Upper lobe of left lung (tissue), 6 donors: ENCODE data around the gene OR6S1. TPM values are rescaled to one million over a fixed set of nuclear protein-coding genes. Genes with fewer than 3 reads are reported as not detected.

Source experiments
- ATAC-seq, 2 donors: fragments of 200-7000 bp; cut with Tn5 transposase; one replicate each; pipeline ENCODE4 v1.9.1; 2022; ENCODE audit warnings: mild to moderate bottlenecking in 2 of 2, moderate library complexity in 2 of 2; ENCODE audit not compliant: low FRiP score in 2 of 2
- DNase-seq, 2 donors: peaks; one replicate each; pipeline ENCODE4 v3.0.0-alpha.2; 2019 to 2020
- H3K27ac ChIP-seq, 4 donors: fragments of 200-600 bp; sonication (generic); one replicate each; pipeline ENCODE4 v1.5.1; 2016 to 2019
- H3K27me3 ChIP-seq, 4 donors: fragments of 200-600 bp; sonication (generic); one replicate each; pipeline ENCODE4 v1.5.1; 2017 to 2019
- H3K36me3 ChIP-seq, 4 donors: fragments of 200-600 bp; sonication (generic); one replicate each; pipeline ENCODE4 v1.5.1; 2016 to 2019
- H3K4me1 ChIP-seq, 4 donors: fragments of 200-600 bp; sonication (generic); one replicate each; pipeline ENCODE4 v1.5.1; 2018 to 2019
- H3K4me3 ChIP-seq, 4 donors: fragments of 200-600 bp; sonication (generic); one replicate each; pipeline ENCODE4 v1.5.1; 2017 to 2019; ENCODE audit warnings: mild to moderate bottlenecking in 2 of 4, moderate library complexity in 1 of 4
- H3K9me3 ChIP-seq, 4 donors: fragments of 200-600 bp; sonication (generic); one replicate each; pipeline ENCODE4 v1.5.1; 2018 to 2019
- EP300 ChIP-seq, 4 donors: sonication (generic); formaldehyde crosslinking; IDR thresholded peaks; one replicate each; pipeline ENCODE4 v1.5.1; 2017; ENCODE audit warnings: antibody characterized with exemption in 4 of 4, control low read depth in 2 of 4
- POLR2A ChIP-seq, 4 donors: fragments of 450-650 bp; IDR thresholded peaks; one replicate each; pipeline ENCODE4 v1.5.1; 2016 to 2017; ENCODE audit warnings: antibody characterized with exemption in 4 of 4, mild to moderate bottlenecking in 2 of 4
- POLR2AphosphoS5 ChIP-seq, 2 donors: sonication (generic); formaldehyde crosslinking; IDR thresholded peaks; one replicate each; pipeline ENCODE4 v1.5.1; 2017; ENCODE audit warnings: antibody characterized with exemption in 2 of 2
- WGBS, 2 donors: methylation state at CpG; one replicate each; pipeline ENCODE4 v1.1.5; 2017 to 2018; 5-methylcytosine and 5-hydroxymethylcytosine counted together
- total RNA-seq, 6 donors: library from RNA; depleted of rRNA in 4 of 6; stranded (reverse); fragments of >200 nt in 4 of 6; gene quantifications; one replicate each; pipeline versions ENCODE4 v1.1.0 to v1.2.1, GENCODE V29; 2016 to 2021
- TF ChIP-seq, protein P1 (sequence below), 6 experiments: fragments of 450-650 bp in 4 of 6; fragments of 200-600 bp in 2 of 6; sonication (generic) in 2 of 6; IDR thresholded peaks; one replicate each; pipeline ENCODE4 v1.5.1; 2016 to 2019; ENCODE audit warnings: antibody characterized with exemption in 6 of 6
- donor health status: DM: no; HTN: no; CAD: no; lungs with moderate emphysema.
- donor health status: DM: no; HTN: yes; CAD: no; lungs with severe emphysema.

OR6S1 gene
- total RNA-seq, 6 donors from 2014 or later, result not detected

DNA sequence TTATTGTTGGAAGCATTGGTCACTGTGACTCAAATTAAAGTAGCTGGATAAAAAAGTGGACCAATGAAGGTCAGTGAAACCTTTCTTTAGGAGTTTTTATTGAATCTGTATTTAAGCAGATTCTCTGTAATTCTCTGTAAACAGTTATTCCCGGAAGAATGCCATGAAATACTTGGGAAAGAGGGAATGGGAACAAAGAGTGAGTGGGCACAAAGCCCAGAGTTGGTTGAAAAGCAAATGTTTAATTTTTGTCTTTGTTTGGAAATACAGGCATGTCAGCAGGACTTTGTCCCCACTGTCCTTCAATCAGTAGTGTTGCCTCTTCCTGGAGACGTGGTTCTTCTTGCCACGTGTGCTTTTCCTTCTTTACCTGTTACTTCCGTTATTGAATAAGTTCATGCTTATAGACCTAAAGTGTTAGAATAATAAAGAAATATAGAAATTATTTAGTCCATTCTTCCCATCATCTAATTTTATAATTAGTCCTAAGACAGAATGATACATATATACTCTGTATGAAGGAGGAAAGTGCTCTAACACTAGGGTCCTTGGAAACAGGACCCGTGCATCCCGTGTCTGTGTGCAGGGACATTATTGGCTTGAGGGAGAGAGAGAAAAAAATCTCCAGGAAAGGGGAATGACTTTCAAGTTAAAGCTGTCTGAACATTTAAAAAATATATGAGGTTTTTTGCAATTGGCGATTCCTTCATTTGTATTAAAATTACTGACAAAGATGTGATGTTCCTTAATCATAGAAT lies 45.1 kb upstream of the OR6S1 start:
- Histone ChIP-seq H3K27me3 (no peaks in the 10 kb centered on the region), H3K36me3 (no peaks in the 10 kb centered on the region), H3K4me1 (peaks cover 17 to 41% (median 28%) of the 10 kb centered on the region in 4 donors), H3K9me3 (no peaks in the 10 kb centered on the region), H3K4me3 (peak overlapping the region in 2 of 4 donors; percentile 0 to 65), H3K27ac (peak overlapping the region in 3 of 4 donors; percentile 31 to 100 (median 99))
- DNase-seq (no peak), ATAC-seq (no peak)
- WGBS, 2 donors, result 52 to 57% methylated on average over 7 of the region's 7 CpGs
- TF ChIP-seq POLR2A (IDR thresholded peaks at IDR 0.05) (no peak), POLR2AphosphoS5 (IDR thresholded peaks at IDR 0.05) (no peak), EP300 (IDR thresholded peaks at IDR 0.05) (no peak)
- TF ChIP-seq, protein P1, sequence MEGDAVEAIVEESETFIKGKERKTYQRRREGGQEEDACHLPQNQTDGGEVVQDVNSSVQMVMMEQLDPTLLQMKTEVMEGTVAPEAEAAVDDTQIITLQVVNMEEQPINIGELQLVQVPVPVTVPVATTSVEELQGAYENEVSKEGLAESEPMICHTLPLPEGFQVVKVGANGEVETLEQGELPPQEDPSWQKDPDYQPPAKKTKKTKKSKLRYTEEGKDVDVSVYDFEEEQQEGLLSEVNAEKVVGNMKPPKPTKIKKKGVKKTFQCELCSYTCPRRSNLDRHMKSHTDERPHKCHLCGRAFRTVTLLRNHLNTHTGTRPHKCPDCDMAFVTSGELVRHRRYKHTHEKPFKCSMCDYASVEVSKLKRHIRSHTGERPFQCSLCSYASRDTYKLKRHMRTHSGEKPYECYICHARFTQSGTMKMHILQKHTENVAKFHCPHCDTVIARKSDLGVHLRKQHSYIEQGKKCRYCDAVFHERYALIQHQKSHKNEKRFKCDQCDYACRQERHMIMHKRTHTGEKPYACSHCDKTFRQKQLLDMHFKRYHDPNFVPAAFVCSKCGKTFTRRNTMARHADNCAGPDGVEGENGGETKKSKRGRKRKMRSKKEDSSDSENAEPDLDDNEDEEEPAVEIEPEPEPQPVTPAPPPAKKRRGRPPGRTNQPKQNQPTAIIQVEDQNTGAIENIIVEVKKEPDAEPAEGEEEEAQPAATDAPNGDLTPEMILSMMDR (IDR thresholded peaks at IDR 0.05), result no peak

DNA sequence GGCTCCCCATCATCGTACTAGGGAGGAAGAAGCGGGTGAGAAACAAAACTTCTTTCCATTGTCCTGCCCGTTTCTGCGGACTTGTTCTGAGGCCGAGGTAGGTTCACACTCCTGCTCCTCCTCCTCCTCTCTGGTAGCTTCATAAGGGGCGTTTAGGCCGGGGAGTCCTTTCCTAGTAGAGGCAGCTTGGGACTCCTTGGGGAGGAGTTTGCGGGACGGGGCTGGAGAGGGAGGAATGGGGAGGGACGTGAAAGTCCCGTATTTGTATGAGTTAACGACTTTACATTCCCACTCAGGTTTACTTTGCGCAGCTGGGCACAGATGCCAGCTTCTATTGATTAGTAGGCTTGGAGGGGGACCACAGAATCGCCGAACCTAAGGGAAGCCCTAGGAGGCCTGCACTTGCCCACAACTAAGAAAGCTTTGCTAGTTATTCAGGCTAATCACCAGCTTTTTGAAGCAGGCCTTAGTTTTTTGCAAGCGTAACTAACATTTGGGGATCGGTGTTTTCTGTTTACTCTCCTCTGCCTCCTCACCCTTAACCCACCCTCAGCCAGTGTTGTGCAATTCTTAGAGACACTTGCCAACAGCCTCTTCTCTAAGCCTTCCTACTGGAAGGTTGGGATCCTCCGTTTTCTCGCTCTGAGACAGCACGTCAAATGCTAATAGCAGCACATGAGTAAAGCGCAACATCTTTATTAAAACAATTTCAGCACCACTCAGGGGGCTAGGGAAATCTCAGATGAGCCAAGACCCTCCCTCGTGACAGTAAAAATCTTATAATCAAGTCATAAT lies 43.4 kb upstream of the OR6S1 start:
- WGBS, 2 donors, result 23 to 25% methylated on average over 20 to 22 of the region's 22 CpGs
- no peaks in the 10 kb centered on the region for H3K27me3 ChIP-seq
- no peaks in the 10 kb centered on the region for H3K9me3 ChIP-seq
- peak overlapping the region; percentile 42 to 81 (median 72) for H3K4me3 ChIP-seq
- H3K36me3 ChIP-seq, result no peaks in the 10 kb centered on the region
- ATAC-seq, result peak in 1 of 2 donors; percentile 31
- peak in 1 of 2 donors; percentile 60 for DNase-seq
- peak overlapping the region; percentile 98 to 100 (median 99) for H3K27ac ChIP-seq
- peaks cover 29 to 58% (median 41%) of the 10 kb centered on the region in 4 donors for H3K4me1 ChIP-seq
- TF ChIP-seq POLR2AphosphoS5 (IDR thresholded peaks at IDR 0.05) (no peak), POLR2A (IDR thresholded peaks at IDR 0.05) (no peak), EP300 (IDR thresholded peaks at IDR 0.05) (no peak)
- TF ChIP-seq, protein P1 (IDR thresholded peaks at IDR 0.05), result no peak

DNA sequence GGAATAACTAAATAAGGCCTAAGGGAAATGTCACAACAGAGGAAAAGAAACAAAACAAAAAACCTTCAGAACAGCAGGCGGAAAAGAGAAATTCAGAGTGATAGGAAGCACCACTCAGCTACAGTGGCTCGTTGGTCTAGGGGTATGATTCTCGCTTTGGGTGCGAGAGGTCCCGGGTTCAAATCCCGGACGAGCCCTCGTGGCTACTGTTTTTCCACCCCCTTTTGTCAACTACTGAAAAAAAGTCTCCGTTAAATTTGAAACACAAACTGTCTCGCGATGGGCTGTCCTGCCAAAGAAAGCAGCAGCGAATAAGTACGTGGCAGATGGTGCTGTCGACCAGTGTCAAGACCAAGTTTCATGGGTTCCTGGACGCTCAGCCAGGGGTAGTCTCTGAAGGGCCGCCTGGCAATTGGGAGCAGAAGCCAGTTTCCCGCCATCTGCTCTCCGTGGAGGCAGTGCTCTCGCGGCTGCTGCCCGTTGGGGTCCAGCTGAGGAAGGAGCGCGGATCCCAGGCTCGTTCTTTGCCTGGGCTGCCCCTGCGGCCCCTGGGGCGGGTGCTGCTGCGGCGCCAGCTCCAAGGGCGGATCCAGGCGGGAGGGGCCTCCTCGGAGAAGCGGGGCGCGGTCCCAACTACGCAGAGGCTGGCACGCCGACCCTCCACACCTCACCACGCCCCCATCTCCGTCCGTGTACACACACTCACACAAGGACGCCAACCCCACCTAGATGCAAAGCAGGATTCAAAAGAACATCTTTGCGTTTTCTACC lies 42.6 kb upstream of the OR6S1 start, which contains the start of gene RNASE4:
TSS of gene RNASE4 (plus strand) at position 670 of the 771 bp plus-strand sequence. CDS start 14,812 bp downstream, outside the sequence.
- ATAC-seq (peak; percentile 70 to 81), DNase-seq (peak; percentile 94 to 96)
- Histone ChIP-seq H3K9me3 (no peaks in the 10 kb centered on the region), H3K36me3 (no peaks in the 10 kb centered on the region), H3K27ac (peak within 1 kb of the TSS; percentile 98 to 100 (median 99)), H3K4me1 (peaks cover 29 to 59% (median 42%) of the 10 kb centered on the region in 4 donors), H3K27me3 (no peaks in the 10 kb centered on the region), H3K4me3 (peak within 1 kb of the TSS; percentile 46 to 81 (median 72))
- peak in 3 of 4 donors; percentile 53 to 91 (median 55) for TF ChIP-seq POLR2A (IDR thresholded peaks at IDR 0.05)
- TF ChIP-seq POLR2AphosphoS5 (IDR thresholded peaks at IDR 0.05), result peak in 1 of 2 donors; percentile 73
- TF ChIP-seq EP300 (IDR thresholded peaks at IDR 0.05), result no peak
- TF ChIP-seq, protein P1 (IDR thresholded peaks at IDR 0.05), result peak in 2 of 6 experiments; percentile 8 to 21
- WGBS, 2 donors, result 1 to 2% methylated on average over 13 to 38 of the region's 42 CpGs

DNA sequence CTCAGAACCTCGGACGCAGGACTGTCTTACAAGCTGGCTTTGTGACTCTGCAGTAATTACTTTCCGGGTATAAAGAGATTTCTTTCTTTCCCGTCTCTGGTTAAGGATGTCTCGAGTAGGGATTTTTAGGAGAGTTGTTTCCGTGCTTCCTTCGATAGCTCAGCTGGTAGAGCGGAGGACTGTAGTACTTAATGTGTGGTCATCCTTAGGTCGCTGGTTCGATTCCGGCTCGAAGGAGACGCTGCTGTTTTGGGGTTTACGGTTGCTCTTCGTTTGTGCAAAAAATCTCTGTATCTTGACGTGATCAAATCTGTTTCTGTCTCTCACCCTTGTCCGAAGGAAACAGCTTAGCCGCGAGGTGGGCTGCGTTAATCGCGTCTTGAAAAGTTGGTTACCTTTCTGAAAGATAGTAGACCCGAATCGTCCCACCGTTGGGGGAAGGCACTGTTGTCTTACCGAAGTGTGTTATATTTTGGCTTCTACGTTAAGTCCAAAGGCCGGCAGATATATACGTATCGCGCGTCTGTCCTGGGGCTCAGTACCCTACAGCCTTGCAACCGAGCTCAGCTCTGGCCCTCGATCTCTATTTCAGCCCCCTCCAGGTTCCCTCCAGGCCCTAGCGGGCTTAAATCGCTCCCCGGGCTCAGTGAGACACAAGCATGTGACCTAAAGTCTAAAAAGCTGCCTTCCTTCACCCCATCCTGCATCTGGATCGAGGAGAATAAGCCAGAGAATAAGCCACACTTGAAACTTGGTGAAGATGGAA lies 41.8 kb upstream of the OR6S1 start:
- ATAC-seq, result peak; percentile 70 to 80

More for the DNA sequence above, 41.8 kb upstream of the OR6S1 start:
- Histone ChIP-seq H3K27ac (peak overlapping the region; percentile 98 to 100 (median 99)), H3K27me3 (no peaks in the 10 kb centered on the region), H3K4me1 (peaks cover 29 to 59% (median 42%) of the 10 kb centered on the region in 4 donors), H3K9me3 (no peaks in the 10 kb centered on the region), H3K4me3 (peak overlapping the region; percentile 65 to 81 (median 79)), H3K36me3 (no peaks in the 10 kb centered on the region)
- 0 to 1% methylated on average over 18 to 38 of the region's 38 CpGs for WGBS, 2 donors
- TF ChIP-seq POLR2AphosphoS5 (IDR thresholded peaks at IDR 0.05) (no peak), EP300 (IDR thresholded peaks at IDR 0.05) (no peak), POLR2A (IDR thresholded peaks at IDR 0.05) (no peak)
- TF ChIP-seq, protein P1 (IDR thresholded peaks at IDR 0.05), result no peak
- DNase-seq, result peak in 1 of 2 donors; percentile 68
